Putamen (tissue), 1 donor: Measurements from ENCODE around the gene BICD1.
"Not testable (repeated sequence)": the region's sequence is repeated elsewhere in the genome, so short reads cannot be mapped to it uniquely, and the experiment has no call there.

Experiments used
- DNase-seq: peaks from one replicate; pipeline ENCODE4 v3.0.0-alpha.2; 2016; ENCODE audit warnings: low spot score

BICD1 gene

DNA sequence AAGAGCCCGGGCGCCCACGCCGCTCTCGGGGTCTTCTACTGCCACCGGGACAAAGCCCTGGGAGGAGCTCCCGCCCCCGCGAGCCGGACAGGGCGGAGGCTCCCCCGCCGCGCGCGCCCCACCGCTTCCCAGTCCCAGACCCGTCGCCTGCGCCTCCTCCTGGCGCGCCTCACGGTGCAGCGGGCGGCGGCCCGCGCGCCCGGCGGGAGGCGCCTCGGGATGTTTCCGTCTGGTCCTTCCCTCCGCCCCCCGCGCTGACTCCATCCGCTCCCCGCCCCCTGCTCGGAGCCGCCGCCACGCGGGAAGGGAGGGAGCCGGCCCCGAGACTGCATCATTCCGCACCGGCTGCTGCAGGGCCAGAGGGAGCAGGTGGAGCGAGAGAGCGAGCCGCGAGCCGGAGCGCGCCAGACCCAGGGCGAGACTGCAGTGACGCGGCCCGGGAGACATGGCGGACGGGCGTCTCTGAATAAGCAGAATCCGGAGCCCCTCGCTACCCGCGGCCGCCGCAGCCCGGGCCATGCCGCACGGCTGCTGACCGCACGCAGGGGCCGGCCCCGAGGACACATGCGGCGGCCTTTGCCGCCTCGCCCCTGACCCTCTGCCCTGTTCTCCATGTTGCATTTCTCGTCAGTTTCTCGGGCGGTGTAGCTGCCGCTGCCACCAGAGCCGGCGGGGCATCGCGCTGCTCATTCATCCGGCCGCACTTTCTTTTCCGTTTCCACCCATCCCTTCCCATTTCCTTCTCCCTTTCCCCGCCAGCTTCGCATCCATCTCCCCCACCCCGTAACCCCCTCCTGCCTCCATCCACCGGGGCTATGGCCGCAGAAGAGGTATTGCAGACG, at the start of gene BICD1:
Gene BICD1 (plus strand): TSS at position 331 of the 842 bp plus-strand sequence. CDS start 485 bp downstream, at position 816.
- DNase-seq, result peak; percentile 86

DNA sequence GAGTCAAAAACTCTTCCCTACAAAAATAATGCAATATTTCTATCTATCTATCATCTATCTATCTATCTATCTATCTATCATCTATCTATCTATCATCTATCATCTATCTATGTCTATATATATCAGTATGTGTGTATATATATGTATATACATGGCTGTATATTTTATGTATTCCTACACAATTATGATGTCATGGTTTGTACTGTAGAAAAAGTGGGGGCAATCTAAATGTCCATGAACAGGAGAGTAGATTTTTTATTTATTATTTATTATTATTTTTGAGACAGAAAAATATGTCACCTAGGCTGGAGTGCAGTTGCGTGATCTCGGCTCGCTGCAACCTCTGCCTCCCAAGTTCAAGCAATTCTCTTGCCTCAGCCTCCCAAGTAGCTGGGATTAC, 45.6 kb upstream of the BICD1 start:
- DNase-seq, result no peak

DNA sequence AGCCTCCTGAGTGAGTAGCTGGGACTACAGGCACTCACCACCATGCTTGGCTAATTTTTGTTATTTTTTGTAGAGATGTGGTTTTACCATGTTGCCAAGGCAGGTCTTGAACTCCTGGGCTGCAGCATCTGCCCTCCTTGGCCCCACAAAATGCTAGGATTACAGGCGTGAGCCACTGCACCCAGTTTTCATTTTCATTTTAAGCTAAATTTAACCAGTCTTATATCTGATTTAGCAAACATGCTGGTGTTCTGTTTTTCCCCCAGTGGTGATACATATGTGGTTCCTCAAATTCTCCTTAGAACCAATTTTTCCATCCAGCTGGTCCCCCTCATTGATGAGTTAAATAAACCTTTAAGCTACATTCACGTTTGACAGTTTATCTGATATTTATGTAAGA, 43.8 kb upstream of the BICD1 start:
- no peak for DNase-seq

DNA sequence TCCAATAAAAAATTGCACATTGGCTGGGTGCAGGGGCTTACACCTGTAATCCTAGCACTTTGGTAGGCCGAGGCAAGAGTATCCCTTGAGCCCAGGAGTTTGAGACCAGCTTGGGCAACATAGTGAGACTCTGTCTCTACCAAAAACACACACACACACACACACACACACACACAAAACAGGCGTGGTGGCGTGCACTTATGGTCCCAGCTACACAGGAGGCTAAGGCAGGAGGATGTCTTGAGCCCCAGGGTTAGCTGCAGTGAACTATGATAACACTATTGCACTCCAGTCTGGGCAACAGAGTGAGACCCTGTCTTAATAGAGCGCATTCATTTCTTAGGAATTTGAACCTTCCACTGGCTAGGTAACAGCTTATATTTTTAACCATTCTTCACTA, 42.9 kb upstream of the BICD1 start:
- DNase-seq, result no peak

DNA sequence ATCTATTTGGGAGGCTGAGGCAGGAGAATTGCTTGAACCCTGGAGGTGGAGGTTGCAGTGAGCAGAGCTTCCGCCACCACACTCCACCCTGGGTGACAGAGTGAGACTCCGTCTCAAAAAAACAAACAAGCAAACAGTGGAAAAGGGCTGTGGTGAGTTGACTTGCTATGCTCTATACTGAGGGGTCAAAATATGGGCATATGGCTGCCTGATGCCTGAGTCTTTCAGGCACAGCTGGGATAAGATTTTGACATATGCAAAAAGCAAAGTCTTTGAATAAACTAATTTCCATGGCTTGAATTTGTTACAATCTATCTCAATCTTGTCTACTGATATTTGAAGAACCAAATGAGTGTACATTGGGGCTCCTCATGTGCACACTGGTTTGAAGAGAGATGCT, 40.4 kb upstream of the BICD1 start:
- no peak for DNase-seq

DNA sequence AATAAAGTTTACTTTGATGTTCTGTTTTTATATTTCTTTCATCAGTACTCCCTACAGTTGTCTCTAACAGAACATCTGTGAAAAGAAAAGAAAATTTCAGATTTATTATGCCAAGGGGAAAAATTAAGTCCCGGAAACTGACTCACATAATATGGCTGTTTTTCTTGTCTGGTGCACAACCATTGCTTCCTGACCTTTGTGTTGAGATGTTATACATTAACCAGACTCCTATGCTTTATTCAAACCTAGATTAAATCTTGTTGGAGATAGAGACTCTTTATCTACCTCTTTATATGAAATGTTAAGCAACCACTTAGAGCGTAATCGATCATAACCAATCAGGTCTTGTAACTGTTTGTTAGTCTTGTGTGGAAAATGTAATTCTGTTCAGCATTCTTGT, 37.6 kb upstream of the BICD1 start:
- no peak for DNase-seq

DNA sequence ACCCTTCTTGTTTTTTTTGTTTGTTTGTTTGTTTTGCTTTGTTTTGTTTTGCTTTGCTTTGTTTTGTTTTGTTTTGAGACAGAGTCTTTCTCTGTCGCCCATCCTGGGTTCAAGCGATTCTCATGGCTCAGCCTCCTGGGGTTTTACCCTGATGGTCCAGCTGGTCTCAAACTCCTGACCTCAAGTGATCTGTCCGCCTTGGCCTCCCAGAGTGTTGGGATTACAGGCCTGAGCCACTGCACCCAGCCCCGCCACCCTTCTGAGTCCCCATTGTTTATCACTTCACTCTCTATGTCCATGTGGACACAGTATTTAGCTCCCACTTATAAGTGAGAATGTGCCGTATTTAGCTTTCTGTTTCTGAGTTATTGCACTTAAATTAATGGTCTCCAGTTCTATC, 36.9 kb upstream of the BICD1 start:
- no peak for DNase-seq

DNA sequence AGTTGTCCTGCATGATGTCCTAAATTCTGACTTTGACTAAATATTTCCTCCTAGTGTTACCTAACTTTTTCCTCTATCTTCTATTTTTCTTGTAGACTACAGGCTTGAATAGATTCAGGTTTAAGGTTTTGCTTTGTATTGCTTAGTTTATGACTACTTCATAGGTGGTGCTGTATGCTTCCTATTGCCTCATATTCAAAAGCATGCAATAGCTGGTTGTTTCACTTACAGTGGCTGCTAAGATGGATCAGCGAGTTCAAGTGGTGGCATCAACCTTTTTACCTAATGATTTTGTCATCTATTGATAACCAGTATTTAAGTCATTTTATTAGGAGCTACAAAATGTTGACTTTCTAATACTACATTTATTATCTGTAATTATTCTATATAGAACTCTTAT, 36.3 kb upstream of the BICD1 start:
- no peak for DNase-seq

DNA sequence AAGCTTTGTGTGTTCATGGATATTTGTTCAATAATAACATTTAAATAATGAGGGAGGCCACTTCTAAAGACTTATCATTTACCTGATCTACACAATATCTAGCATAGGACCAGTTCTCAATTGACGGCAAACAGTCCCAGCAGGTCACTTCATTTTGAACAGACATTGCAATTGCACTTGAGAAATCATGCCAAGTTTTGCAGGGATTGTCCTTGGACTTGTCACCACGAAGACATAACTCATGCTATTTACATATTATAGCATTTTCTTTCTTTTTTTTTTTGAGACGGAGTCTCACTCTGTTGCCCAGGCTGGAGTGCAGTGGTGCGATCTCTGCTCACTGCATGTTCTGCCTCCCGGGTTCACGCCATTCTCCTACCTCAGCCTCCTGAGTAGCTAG, 34.5 kb upstream of the BICD1 start:
- DNase-seq, result no peak

DNA sequence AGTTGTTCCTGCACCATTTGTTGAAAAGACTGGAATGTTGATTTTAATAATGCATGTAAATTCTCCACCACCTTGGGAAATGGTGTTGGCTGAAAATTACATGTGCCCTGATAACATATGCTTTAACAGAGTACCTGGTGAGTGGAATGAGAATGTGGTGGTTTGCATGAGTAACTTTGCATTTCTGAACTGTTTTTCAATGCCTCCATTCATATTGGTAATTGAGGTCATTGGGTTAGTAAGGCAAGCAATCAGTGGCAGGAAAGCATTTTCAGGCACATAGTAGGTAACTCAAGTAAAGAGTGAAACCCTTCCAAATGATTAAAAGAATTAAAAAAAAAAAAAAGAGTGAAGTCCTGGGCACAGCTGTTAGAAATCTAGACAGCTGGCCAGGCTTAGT, 32.2 kb upstream of the BICD1 start:
- DNase-seq, result no peak

DNA sequence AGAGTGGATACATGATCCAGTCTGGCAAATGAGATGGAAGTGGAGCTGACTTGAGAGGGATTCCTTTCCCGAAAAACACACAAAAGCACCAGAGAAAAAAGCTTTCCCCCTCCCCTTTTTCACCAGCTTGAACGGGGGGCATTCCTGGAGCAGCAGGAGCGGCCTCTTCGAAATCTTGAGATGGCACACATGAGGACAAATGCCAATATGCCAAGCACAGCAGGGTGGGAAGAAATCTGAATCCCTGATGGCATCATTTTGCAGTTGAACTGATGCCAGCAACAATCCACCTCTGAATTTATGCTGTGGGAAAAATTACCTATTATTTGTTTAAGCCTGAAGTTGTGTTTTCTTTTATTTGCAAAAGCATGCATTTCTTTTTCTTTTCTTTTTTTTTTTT, 29.7 kb upstream of the BICD1 start:
- DNase-seq, result no peak

DNA sequence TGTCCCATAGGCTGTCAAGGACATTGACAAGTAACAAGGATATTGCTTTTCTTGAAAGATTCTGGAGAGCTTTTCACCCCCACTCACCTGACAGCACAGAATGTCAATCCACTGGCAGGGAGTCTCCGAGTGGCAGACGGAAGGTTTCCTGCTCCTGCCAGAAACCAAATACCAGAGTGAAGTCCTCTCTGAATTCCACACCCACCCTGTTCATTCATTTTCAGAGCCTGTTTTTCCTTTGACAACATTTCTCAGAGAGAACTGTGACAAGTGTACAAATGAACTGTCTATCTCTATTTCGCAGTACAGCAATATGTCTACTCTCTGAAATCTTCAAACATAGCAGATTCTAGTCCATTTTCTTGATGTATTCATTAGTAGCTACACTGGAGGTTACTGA, 26.2 kb upstream of the BICD1 start:
- no peak for DNase-seq

DNA sequence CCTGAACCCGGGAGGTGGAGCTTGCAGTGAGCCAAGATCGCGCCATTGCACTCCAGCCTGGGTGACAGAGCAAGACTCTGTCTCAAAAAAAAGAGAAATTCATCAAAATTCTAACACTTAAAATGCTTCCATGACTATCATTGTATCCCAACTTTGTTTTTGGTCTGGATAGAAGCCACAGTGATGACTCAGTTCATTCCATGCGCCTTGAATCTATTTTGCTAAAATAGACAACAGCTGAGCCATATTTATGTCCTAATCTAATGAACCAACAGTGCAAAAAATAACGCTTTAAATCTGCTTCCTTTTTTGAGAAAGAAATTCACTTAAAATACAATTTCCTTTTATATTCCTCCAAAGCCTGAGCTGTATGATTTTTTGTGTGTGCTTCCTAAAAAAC, 23.2 kb upstream of the BICD1 start:
- no peak for DNase-seq

DNA sequence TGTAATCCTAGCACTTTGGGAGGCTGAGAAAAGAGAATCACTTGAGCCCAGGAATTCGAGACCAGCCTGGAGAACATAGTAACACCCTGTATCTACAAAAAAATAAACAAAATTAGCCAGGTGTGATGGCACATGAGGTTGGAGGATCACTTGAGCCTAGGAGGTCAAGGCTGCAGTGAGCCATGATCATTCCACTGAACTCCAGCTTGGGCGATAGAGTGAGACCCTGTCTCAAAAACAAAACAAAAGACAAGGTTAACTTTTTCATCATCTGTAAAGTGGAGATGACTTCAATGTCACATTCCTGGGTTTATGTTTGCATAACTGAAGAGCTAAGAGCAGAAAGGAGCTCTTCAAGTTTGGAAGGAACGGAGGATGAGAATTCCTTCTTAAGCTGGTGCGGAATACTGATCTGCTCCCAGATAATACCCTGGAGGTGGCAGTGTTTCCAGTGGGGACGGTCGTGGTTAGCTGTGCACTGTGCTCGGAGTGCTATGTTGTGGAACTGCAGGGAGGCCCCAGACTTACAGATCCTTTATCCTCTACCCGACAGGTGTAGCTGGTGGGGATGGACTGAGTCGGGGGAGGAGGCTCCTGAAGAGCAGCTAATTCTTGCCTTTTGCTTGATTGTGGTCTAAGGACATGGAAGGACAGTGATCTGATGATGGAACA, 22.5 kb upstream of the BICD1 start:
- no peak for DNase-seq

DNA sequence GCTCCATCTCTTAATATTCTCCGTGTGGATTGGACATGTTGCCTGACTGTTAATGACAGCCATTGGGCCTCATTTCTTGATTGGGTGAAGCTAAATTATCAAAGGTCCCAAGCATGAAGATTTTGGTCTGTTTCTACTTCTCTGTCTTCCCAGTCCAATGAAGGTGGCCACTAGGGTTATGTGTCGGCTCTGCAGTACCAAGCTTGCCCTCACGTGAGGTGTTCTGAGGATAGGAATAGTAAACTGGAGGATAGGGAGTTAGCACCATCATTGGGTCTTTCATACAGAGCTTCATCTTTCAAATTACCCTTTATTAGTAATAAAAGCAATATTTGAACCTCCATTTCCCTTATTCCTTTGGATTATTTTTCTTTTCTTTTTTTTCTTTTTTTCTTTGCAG, 21.9 kb upstream of the BICD1 start:
- no peak for DNase-seq

DNA sequence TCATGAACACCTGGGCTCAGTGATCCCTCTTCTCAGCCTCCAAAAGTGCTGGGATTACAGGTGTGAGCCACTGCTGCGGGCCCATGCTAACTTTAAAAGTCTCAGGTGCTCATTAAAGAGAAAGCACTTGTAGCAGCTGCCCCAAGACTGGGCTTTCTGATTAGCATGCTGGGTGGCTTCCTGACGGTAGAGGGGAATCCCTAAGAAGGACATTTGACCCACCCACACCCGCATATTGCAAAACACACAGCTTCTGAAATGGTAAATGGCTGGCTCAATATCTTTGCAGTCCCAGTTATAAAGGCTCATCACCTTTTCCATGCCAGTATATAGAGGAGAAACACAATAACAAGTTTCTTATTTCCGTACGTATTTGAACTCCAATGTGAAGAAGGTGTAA, 19.3 kb upstream of the BICD1 start:
- DNase-seq, result no peak

DNA sequence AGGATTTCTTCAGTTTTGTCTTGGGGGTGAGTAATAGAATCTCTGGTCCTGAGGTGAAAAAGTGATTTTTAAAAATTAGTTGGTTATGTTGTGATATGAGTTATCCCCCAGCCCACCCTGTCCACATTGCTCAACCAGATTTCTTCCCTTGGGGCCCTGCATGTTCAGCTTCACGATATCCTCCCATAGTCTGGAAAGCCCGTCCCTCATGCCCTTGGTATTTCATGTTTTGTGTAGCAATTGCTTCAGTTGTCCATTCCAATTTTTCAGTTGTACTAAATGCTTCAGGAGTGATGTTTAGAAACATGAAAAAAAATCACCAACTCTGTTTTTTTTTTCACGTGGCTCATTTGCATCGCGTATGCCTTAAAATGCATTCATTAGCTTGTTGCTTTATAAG, 17.5 kb upstream of the BICD1 start:
- no peak for DNase-seq

DNA sequence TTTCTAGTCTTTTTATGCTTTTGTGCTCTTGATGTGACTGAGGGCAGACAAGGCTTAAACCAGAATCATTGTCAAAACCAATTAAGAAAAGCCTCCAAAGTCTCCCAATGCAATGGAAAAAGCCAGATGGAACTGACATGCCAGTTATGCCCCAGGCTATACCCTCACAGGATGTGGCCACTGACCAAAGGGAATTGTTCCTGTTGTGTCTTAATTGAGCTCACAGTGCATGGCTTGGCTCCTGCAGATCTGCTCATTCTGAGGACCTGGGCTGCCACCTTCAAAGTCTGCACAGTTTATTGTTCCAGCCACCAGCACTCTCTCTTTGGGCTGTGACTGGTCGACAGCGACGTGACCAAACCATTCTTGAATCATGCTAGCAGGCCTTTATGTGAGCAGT, 17.1 kb upstream of the BICD1 start:
- no peak for DNase-seq

DNA sequence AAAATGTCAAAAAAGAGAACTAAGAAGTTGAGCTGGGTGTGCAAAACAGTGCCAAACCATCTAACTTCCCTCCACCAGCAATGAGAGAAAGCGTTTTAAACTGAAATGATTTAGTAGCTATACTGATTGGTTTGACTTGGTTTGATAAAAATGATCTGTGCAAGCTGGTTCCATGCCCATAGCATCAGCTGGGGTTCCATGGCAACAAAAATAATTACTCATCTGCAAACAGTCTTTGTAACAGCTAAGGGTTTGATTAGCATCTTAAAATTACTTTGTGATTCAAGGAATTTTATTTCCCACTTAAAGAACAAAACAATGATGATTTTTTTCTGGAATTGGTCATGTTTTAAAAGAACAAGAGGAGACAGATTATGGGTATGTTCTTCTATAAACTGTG, 15.0 kb upstream of the BICD1 start:
- DNase-seq, result no peak

DNA sequence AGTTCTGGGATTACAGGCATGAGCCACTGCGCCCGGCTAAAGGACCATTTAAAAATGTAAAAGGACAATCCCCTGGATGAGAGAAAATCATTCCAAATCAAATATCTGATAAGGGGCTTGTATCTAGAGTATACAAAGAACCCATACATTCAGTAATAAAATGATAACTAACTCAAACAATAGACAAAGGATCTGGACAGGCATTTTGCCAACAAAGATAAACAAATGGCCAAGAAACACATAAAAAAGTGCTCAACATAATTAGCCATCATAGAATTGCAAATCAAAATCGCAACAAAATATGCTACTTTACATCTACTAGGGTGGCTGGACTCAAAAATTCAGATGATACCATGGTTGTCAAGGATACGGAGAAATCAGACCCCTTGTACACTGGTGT, 8.5 kb upstream of the BICD1 start:
- no peak for DNase-seq

DNA sequence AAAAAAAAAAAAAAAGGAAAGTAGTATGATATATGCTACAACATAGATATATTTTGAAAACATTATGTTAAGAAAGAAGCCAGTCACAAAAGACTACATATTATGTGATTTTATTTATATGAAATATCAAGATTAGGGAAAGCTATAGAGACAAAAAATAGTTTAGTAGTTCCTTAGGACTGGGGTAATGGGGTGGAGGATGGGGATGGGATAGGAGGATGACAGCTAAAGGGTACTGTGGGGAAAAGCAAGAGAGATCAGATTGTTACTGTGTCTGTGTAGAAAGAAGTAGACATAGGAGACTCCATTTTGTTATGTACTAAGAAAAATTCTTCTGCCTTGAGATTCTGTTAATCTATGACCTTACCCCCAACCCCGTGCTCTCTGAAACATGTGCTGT, 7.4 kb upstream of the BICD1 start:
- DNase-seq, result not testable (repeated sequence)

DNA sequence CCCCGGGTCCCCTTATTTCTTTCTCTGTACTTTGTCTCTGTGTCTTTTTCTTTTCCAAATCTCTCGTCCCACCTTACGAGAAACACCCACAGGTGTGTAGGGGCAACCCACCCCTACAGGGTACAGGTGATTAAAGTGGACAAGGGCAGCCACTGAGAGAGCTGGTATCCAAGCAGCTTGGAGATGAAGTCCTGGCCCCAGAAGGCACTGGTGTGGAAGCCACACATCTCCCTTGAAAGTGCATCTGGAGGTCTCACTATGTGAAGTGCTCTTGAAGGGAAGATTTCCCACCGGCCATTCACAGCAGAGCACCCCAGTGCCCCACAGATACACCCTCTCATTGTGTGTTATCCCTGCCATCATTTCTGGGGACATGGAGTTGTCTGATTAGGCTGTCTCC, 6.3 kb upstream of the BICD1 start:
- DNase-seq, result no peak

DNA sequence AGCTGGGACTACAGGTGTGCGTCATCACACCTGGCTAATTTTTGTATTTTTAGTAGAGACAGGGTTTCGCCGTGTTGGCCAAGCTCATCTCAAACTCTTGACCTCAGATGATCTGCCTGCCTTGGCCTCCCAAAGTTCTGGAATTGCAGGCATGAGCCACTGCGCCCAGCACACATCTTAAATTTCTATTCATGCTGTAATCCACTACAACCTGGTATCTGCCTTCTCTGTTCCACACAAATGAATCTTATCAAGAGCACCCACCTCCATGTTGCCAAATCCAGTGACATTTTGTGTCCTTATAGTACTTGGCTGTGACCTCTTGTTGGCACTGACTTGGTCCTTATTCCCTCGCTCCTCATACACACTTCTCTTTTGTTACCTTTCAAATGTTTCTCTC, 5.8 kb upstream of the BICD1 start:
- no peak for DNase-seq

DNA sequence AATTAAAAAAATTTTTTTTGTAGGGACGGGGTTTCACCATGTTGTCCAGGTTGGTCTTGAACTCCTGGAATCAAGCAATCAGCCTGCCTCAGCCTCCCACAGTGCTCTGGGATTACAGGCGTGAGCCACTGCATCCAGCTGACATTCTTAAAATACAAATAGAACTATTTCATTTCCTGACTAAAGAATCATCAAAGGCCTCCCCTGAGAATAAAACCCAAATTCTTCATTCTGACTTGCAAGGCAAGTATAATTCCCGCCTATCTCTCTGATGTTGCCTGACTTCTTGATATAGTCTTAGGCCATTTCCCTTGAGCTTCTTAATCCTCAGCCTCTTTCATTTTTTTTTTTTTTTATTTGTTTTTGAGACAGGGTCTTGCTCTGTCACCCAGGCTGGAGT, 4.4 kb upstream of the BICD1 start:
- no peak for DNase-seq
